HG02840 (cell line): ENCODE data around the gene TRIM54.
"Not testable (repeated sequence)": the region's sequence is repeated elsewhere in the genome, so short reads cannot be mapped to it uniquely, and the experiment has no call there.

ENCODE experiments used
- ATAC-seq: cut with Tn5 transposase; IDR thresholded peaks from one replicate; pipeline ENCODE4 v1.9.1; 2021; ENCODE audit warnings: mild to moderate bottlenecking, moderate library complexity, moderate number of reproducible peaks; ENCODE audit not compliant: unreplicated experiment, low FRiP score

The TRIM54 gene

GRCh38 chr2:27307545-27308358 is 25.5 kb downstream of the TRIM54 start:
- ATAC-seq = no peak

GRCh38 chr2:27308359-27308881 is 26.2 kb downstream of the TRIM54 start, which contains the start of gene UCN:
UCN (minus strand) TSS chr2:27308445; CDS start chr2:27307895, 550 bp downstream.
- ATAC-seq = no peak

GRCh38 chr2:27309651-27310050 is 27.4 kb downstream of the TRIM54 start:
- ATAC-seq = no peak

- no peak for ATAC-seq
Observed at GRCh38 chr2:27312152-27312551, 29.9 kb downstream of the TRIM54 start.

- ATAC-seq = no peak
Observed at GRCh38 chr2:27313882-27314645, 31.8 kb downstream of the TRIM54 start.

GRCh38 chr2:27314709-27315108 is 32.5 kb downstream of the TRIM54 start:
- no peak for ATAC-seq

- ATAC-seq = no peak
Observed at GRCh38 chr2:27315122-27315521, 32.9 kb downstream of the TRIM54 start.

- ATAC-seq = no peak
Observed at GRCh38 chr2:27316655-27317412, 34.6 kb downstream of the TRIM54 start.

GRCh38 chr2:27319839-27320238 is 37.6 kb downstream of the TRIM54 start:
- ATAC-seq = not testable (repeated sequence)

- no peak for ATAC-seq
Observed at GRCh38 chr2:27320958-27321543, 38.8 kb downstream of the TRIM54 start.

- no peak for ATAC-seq
Observed at GRCh38 chr2:27322301-27322765, 40.1 kb downstream of the TRIM54 start.

GRCh38 chr2:27322766-27323595 is 40.8 kb downstream of the TRIM54 start, which contains the start of gene MPV17:
MPV17 (minus strand) TSS chr2:27323097; CDS start chr2:27322517, 580 bp downstream.
- peak; percentile 88 for ATAC-seq

GRCh38 chr2:27323596-27324285 is 41.5 kb downstream of the TRIM54 start:
- no peak for ATAC-seq

GRCh38 chr2:27324720-27325119 is 42.5 kb downstream of the TRIM54 start:
- ATAC-seq = no peak

- ATAC-seq = no peak
Observed at GRCh38 chr2:27335311-27335710, 53.1 kb downstream of the TRIM54 start.

GRCh38 chr2:27336173-27336572 is 53.9 kb downstream of the TRIM54 start:
- no peak for ATAC-seq

- ATAC-seq = no peak
Observed at GRCh38 chr2:27347641-27348040, 65.4 kb downstream of the TRIM54 start.

GRCh38 chr2:27350106-27350693 is 68.0 kb downstream of the TRIM54 start:
- ATAC-seq = no peak
